SK-N-SH treated with all-trans-retinoic acid at 6 μM for 48 hours (cell line): ENCODE results near the gene CSAG2.
"Not testable (repeated sequence)": the region's sequence is repeated elsewhere in the genome, so short reads cannot be mapped to it uniquely, and the experiment has no call there.

Experiments used
- ATAC-seq: fragments of 200-7000 bp; cut with Tn5 transposase; 3 replicates; pipeline ENCODE4 v1.9.1; 2020; ENCODE audit warnings: mild to moderate bottlenecking, moderate library complexity
- ARNTL ChIP-seq: fragments of 450-650 bp; formaldehyde crosslinking; IDR thresholded peaks from 2 replicates; pipeline ENCODE4 v1.5.0; 2020; ENCODE audit warnings: low read depth, mild to moderate bottlenecking, moderate library complexity, borderline replicate concordance
- BACH2 ChIP-seq: fragments of 250-450 bp; sonication (Bioruptor Pico); IDR thresholded peaks from 2 replicates; pipeline ENCODE4 v1.9.0; 2021; ENCODE audit warnings: mild to moderate bottlenecking, borderline replicate concordance
- CSDC2 ChIP-seq: fragments of 250-450 bp; sonication (Bioruptor Pico); IDR thresholded peaks from 2 replicates; pipeline ENCODE4 v1.5.0; 2020; ENCODE audit warnings: mild to moderate bottlenecking, moderate library complexity
- CSRNP3 ChIP-seq: fragments of 250-450 bp; sonication (Bioruptor Pico); IDR thresholded peaks from 2 replicates; pipeline ENCODE4 v1.5.1; 2021; ENCODE audit warnings: mild to moderate bottlenecking, moderate library complexity
- ESRRG ChIP-seq: fragments of 250-450 bp; sonication (Bioruptor Pico); IDR thresholded peaks from 2 replicates; pipeline ENCODE4 v1.6.1; 2021; ENCODE audit warnings: mild to moderate bottlenecking
- GLIS3 ChIP-seq: fragments of 250-450 bp; sonication (Bioruptor Pico); IDR thresholded peaks from 2 replicates; pipeline ENCODE4 v1.5.0; 2020; ENCODE audit warnings: mild to moderate bottlenecking, moderate library complexity
- ISL1 ChIP-seq: fragments of 250-450 bp; sonication (Bioruptor Pico); IDR thresholded peaks from 2 replicates; pipeline ENCODE4 v2.1.2; 2022; ENCODE audit warnings: mild to moderate bottlenecking, moderate library complexity
- OSR1 ChIP-seq: fragments of 250-450 bp; sonication (Bioruptor Pico); IDR thresholded peaks from 2 replicates; pipeline ENCODE4 v1.8.0; 2022; ENCODE audit warnings: moderate library complexity, mild to moderate bottlenecking, inconsistent platforms
- PPARA ChIP-seq: fragments of 250-450 bp; sonication (Bioruptor Pico); IDR thresholded peaks from 2 replicates; pipeline ENCODE4 v1.5.0; 2020; ENCODE audit warnings: mild to moderate bottlenecking, borderline replicate concordance
- RARB ChIP-seq: fragments of 250-450 bp; sonication (Bioruptor Pico); IDR thresholded peaks from 2 replicates; pipeline ENCODE4 v1.8.0; 2021; ENCODE audit warnings: mild to moderate bottlenecking, moderate library complexity
- SNAI2 ChIP-seq: fragments of 250-450 bp; sonication (Bioruptor Pico); IDR thresholded peaks from 2 replicates; pipeline ENCODE4 v1.5.0; 2020; ENCODE audit warnings: mild to moderate bottlenecking, moderate library complexity
- TCF4 ChIP-seq: fragments of 250-450 bp; sonication (Bioruptor Pico); IDR thresholded peaks from 2 replicates; pipeline ENCODE4 v1.8.0; 2021; ENCODE audit warnings: mild to moderate bottlenecking, moderate library complexity, borderline replicate concordance
- ZFP3 ChIP-seq: fragments of 250-450 bp; sonication (Bioruptor Pico); IDR thresholded peaks from 2 replicates; pipeline ENCODE4 v1.5.0; 2020; ENCODE audit warnings: mild to moderate bottlenecking, moderate library complexity
- ZFP30 ChIP-seq: fragments of 450-650 bp; formaldehyde crosslinking; IDR thresholded peaks from 2 replicates; pipeline ENCODE4 v1.5.0; 2022; ENCODE audit warnings: mild to moderate bottlenecking, moderate library complexity
- ZNF565 ChIP-seq: fragments of 450-650 bp; formaldehyde crosslinking; conservative IDR thresholded peaks from 2 replicates; pipeline ENCODE4 v1.5.0; 2020; ENCODE audit warnings: low read depth, mild to moderate bottlenecking, moderate library complexity
- TF ChIP-seq, protein P1 (sequence below): fragments of 250-450 bp; sonication (Bioruptor Pico); IDR thresholded peaks from 2 replicates; pipeline ENCODE4 v1.5.1; 2020; ENCODE audit warnings: low read depth, mild to moderate bottlenecking, moderate library complexity
- TF ChIP-seq, protein P2 (sequence below): fragments of 250-450 bp; sonication (Bioruptor Pico); IDR thresholded peaks from 2 replicates; pipeline ENCODE4 v1.8.0; 2021; ENCODE audit warnings: low read depth, mild to moderate bottlenecking, moderate library complexity, borderline replicate concordance
- TF ChIP-seq, protein P3 (sequence below): fragments of 250-450 bp; sonication (Bioruptor Pico); IDR thresholded peaks from 2 replicates; pipeline ENCODE4 v1.8.0; 2020; ENCODE audit warnings: mild to moderate bottlenecking, moderate library complexity, borderline replicate concordance
- TF ChIP-seq, protein P4 (sequence below): fragments of 250-450 bp; sonication (Bioruptor Pico); IDR thresholded peaks from 2 replicates; pipeline ENCODE4 v1.5.0; 2020; ENCODE audit warnings: mild to moderate bottlenecking, moderate library complexity

The CSAG2 gene, protein sequence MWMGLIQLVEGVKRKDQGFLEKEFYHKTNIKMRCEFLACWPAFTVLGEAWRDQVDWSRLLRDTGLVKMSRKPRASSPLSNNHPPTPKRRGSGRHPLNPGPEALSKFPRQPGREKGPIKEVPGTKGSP

GRCh38 chrX:152709173-152709572 lies at the start of gene CSAG2:
CSAG2 (minus strand) TSS chrX:152709273; CDS start chrX:152709112, 161 bp downstream.
- not testable (repeated sequence) for ATAC-seq

- not testable (repeated sequence) for ATAC-seq
Observed at GRCh38 chrX:152754871-152755270, 45.8 kb upstream of the CSAG2 start.

- peak; percentile 90 for ATAC-seq
Observed at GRCh38 chrX:152753686-152754650, 44.9 kb upstream of the CSAG2 start, which contains the start of gene MAGEA2. MAGEA2 (minus strand) TSS chrX:152753842; CDS start chrX:152751363, 2,479 bp downstream.

DNA sequence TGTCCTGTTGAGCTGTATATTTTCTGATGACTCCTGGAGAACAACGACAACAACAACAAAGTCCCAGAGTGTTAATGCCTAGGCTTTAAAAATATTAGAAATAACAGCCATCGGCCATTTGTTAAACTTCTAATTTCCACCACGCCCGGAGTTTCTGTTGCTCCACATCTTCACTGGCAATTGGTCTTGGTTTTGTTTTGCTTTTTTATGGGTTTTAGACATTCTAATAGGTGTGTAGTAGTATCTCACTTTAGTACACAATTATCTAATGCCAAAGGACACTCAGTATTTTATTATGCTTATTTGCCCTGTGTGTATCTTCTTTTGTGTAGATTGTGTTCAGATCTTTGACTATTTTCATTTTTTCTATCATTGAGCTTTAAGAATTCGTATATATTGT lies 29.5 kb upstream of the CSAG2 start:
- no peak for ATAC-seq
- TF ChIP-seq, protein P1, sequence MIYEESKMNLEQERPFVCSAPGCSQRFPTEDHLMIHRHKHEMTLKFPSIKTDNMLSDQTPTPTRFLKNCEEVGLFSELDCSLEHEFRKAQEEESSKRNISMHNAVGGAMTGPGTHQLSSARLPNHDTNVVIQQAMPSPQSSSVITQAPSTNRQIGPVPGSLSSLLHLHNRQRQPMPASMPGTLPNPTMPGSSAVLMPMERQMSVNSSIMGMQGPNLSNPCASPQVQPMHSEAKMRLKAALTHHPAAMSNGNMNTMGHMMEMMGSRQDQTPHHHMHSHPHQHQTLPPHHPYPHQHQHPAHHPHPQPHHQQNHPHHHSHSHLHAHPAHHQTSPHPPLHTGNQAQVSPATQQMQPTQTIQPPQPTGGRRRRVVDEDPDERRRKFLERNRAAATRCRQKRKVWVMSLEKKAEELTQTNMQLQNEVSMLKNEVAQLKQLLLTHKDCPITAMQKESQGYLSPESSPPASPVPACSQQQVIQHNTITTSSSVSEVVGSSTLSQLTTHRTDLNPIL (CRISPR knock-in tag) = no peak
- no peak for TF ChIP-seq OSR1 (CRISPR knock-in tag)

- not testable (repeated sequence) for ATAC-seq
Observed at GRCh38 chrX:152736528-152736927, 27.5 kb upstream of the CSAG2 start.

DNA sequence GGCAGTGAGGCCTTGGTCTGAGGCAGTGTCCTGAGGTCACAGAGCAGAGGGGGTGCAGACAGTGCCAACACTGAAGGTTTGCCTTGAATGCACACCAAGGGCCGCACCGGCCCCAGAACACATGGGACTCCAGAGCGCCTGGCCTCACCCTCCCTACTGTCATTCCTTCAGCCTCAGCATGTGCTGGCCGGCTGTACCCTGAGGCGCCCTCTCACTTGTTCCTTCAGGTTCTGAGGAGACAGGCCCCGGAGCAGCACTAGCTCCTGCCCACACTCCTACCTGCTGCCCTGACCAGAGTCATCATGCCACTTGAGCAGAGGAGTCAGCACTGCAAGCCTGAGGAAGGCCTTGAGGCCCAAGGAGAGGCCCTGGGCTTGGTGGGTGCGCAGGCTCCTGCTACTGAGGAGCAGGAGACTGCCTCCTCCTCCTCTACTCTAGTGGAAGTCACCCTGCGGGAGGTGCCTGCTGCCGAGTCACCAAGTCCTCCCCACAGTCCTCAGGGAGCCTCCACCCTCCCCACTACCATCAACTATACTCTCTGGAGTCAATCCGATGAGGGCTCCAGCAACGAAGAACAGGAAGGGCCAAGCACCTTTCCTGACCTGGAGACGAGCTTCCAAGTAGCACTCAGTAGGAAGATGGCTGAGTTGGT lies 26.9 kb upstream of the CSAG2 start:
- ATAC-seq = no peak

DNA sequence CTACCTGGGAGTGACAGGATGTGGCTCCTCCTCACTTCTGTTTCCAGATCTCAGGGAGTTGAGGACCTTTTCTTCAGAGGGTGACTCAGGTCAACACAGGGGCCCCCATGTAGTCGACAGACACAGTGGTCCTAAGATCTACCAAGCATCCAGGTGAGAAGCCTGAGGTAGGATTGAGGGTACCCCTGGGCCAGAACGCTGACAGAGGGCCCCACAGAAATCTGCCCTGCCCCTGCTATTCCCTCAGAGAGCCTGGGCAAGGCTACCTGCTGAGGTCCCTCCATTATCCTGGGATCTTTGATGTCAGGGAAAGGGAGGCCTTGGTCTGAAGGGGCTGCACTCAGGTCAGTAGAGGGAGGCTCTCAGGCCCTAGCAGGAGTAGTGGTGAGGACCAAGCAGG lies 26.0 kb upstream of the CSAG2 start:
- TF ChIP-seq ARNTL (CRISPR knock-in tag) (no peak), GLIS3 (CRISPR knock-in tag) (no peak), PPARA (CRISPR knock-in tag) (no peak), OSR1 (CRISPR knock-in tag) (no peak), ZNF565 (no peak), ISL1 (CRISPR knock-in tag) (no peak), BACH2 (no peak), CSDC2 (CRISPR knock-in tag) (no peak), CSRNP3 (CRISPR knock-in tag) (no peak), TCF4 (no peak), RARB (CRISPR knock-in tag) (no peak), ZFP30 (CRISPR knock-in tag) (no peak), ZFP3 (no peak)
- TF ChIP-seq, protein P1 (CRISPR knock-in tag) = no peak
- TF ChIP-seq, protein P2, sequence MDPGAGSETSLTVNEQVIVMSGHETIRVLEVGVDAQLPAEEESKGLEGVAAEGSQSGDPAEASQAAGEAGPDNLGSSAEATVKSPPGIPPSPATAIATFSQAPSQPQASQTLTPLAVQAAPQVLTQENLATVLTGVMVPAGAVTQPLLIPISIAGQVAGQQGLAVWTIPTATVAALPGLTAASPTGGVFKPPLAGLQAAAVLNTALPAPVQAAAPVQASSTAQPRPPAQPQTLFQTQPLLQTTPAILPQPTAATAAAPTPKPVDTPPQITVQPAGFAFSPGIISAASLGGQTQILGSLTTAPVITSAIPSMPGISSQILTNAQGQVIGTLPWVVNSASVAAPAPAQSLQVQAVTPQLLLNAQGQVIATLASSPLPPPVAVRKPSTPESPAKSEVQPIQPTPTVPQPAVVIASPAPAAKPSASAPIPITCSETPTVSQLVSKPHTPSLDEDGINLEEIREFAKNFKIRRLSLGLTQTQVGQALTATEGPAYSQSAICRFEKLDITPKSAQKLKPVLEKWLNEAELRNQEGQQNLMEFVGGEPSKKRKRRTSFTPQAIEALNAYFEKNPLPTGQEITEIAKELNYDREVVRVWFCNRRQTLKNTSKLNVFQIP (CRISPR knock-in tag) = no peak
- TF ChIP-seq, protein P3, sequence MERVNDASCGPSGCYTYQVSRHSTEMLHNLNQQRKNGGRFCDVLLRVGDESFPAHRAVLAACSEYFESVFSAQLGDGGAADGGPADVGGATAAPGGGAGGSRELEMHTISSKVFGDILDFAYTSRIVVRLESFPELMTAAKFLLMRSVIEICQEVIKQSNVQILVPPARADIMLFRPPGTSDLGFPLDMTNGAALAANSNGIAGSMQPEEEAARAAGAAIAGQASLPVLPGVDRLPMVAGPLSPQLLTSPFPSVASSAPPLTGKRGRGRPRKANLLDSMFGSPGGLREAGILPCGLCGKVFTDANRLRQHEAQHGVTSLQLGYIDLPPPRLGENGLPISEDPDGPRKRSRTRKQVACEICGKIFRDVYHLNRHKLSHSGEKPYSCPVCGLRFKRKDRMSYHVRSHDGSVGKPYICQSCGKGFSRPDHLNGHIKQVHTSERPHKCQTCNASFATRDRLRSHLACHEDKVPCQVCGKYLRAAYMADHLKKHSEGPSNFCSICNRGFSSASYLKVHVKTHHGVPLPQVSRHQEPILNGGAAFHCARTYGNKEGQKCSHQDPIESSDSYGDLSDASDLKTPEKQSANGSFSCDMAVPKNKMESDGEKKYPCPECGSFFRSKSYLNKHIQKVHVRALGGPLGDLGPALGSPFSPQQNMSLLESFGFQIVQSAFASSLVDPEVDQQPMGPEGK (CRISPR knock-in tag) = no peak
- TF ChIP-seq, protein P4, sequence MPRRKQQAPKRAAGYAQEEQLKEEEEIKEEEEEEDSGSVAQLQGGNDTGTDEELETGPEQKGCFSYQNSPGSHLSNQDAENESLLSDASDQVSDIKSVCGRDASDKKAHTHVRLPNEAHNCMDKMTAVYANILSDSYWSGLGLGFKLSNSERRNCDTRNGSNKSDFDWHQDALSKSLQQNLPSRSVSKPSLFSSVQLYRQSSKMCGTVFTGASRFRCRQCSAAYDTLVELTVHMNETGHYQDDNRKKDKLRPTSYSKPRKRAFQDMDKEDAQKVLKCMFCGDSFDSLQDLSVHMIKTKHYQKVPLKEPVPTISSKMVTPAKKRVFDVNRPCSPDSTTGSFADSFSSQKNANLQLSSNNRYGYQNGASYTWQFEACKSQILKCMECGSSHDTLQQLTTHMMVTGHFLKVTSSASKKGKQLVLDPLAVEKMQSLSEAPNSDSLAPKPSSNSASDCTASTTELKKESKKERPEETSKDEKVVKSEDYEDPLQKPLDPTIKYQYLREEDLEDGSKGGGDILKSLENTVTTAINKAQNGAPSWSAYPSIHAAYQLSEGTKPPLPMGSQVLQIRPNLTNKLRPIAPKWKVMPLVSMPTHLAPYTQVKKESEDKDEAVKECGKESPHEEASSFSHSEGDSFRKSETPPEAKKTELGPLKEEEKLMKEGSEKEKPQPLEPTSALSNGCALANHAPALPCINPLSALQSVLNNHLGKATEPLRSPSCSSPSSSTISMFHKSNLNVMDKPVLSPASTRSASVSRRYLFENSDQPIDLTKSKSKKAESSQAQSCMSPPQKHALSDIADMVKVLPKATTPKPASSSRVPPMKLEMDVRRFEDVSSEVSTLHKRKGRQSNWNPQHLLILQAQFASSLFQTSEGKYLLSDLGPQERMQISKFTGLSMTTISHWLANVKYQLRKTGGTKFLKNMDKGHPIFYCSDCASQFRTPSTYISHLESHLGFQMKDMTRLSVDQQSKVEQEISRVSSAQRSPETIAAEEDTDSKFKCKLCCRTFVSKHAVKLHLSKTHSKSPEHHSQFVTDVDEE = no peak
- no peak for ATAC-seq

More for the DNA sequence above, 26.9 kb upstream of the CSAG2 start:
- TF ChIP-seq ESRRG (CRISPR knock-in tag) = no peak
- no peak for TF ChIP-seq SNAI2
- no peak for TF ChIP-seq ZFP30 (CRISPR knock-in tag)
- TF ChIP-seq, all 23 proteins: peak for 0
